DMS 273 treated with DMSO at 0.1 percent for 48 hours (cell line): ENCODE results near the gene KIAA0319L.
A peak's percentile ranks its signal among the peaks of the same experiment; 100 is the strongest.

Experiments
- DNase-seq: peaks from one replicate; lab custom pipeline; 2025; lab: John Stamatoyannopoulos, UW

KIAA0319L gene

GRCh38 chr1:35536556-35537162 is 20.5 kb downstream of the KIAA0319L start:
- DNase-seq = no peak

- DNase-seq = no peak
Measured at GRCh38 chr1:35535243-35535642, 22.0 kb downstream of the KIAA0319L start.

- peak; percentile 26 for DNase-seq
Measured at GRCh38 chr1:35533586-35533985, 23.6 kb downstream of the KIAA0319L start.

GRCh38 chr1:35532497-35533223 is 24.5 kb downstream of the KIAA0319L start:
- DNase-seq = no peak

GRCh38 chr1:35531368-35531767 is 25.8 kb downstream of the KIAA0319L start:
- DNase-seq = no peak

GRCh38 chr1:35530946-35531345 is 26.3 kb downstream of the KIAA0319L start:
- DNase-seq = no peak

GRCh38 chr1:35530168-35530567 is 27.0 kb downstream of the KIAA0319L start:
- DNase-seq = no peak

- DNase-seq = no peak
Measured at GRCh38 chr1:35524106-35524505, 33.1 kb downstream of the KIAA0319L start.

- no peak for DNase-seq
Measured at GRCh38 chr1:35519432-35519831, 37.8 kb downstream of the KIAA0319L start.

- no peak for DNase-seq
Measured at GRCh38 chr1:35518183-35518582, 39.0 kb downstream of the KIAA0319L start.

- DNase-seq = no peak
Measured at GRCh38 chr1:35511305-35511704, 45.9 kb downstream of the KIAA0319L start.

GRCh38 chr1:35509558-35509957 is 47.6 kb downstream of the KIAA0319L start:
- DNase-seq = no peak

GRCh38 chr1:35507947-35508346 is 49.3 kb downstream of the KIAA0319L start:
- DNase-seq = no peak

GRCh38 chr1:35506960-35507912 is 50.0 kb downstream of the KIAA0319L start:
- DNase-seq = no peak

- DNase-seq = peak; percentile 32
Measured at GRCh38 chr1:35505911-35506798, 51.0 kb downstream of the KIAA0319L start.

- DNase-seq = no peak
Measured at GRCh38 chr1:35502242-35502641, 55.0 kb downstream of the KIAA0319L start.

- no peak for DNase-seq
Measured at GRCh38 chr1:35500439-35500838, 56.8 kb downstream of the KIAA0319L start.

- DNase-seq = peak; percentile 56
Measured at GRCh38 chr1:35499652-35500176, 57.5 kb downstream of the KIAA0319L start.

GRCh38 chr1:35499231-35499630 is 58.0 kb downstream of the KIAA0319L start:
- no peak for DNase-seq

GRCh38 chr1:35497571-35497970 is 59.6 kb downstream of the KIAA0319L start:
- DNase-seq = no peak

GRCh38 chr1:35490250-35490649 is 67.0 kb downstream of the KIAA0319L start:
- no peak for DNase-seq
